IPS-NIHi11 (cell line): ENCODE data around the gene MRPL38.

ENCODE experiments used
- DNase-seq: peaks from one replicate; pipeline ENCODE4 v3.0.0; 2012; ENCODE audit warnings: mixed read lengths, low spot score

The MRPL38 gene

GRCh38 chr17:75904749-75905521 is at the start of gene MRPL38:
TSS of gene MRPL38 (minus strand) at chr17:75904884. CDS start at chr17:75904875, 9 bp downstream.
- peak; percentile 99 for DNase-seq

GRCh38 chr17:75950855-75951554 is 46.3 kb upstream of the MRPL38 start:
- no peak for DNase-seq

- no peak for DNase-seq
These were observed 45.7 kb upstream of the MRPL38 start for GRCh38 chr17:75950421-75950820.

- no peak for DNase-seq
These were observed 40.5 kb upstream of the MRPL38 start for GRCh38 chr17:75945211-75945610.

- no peak for DNase-seq
These were observed 38.8 kb upstream of the MRPL38 start for GRCh38 chr17:75943491-75943890.

GRCh38 chr17:75942473-75942872 is 37.8 kb upstream of the MRPL38 start:
- DNase-seq: no peak

GRCh38 chr17:75941442-75941819 is 36.7 kb upstream of the MRPL38 start:
- no peak for DNase-seq

- peak; percentile 100 for DNase-seq
These were observed 36.2 kb upstream of the MRPL38 start, which contains the start of gene FBF1 for GRCh38 chr17:75940727-75941441. TSS of gene FBF1 (minus strand) at chr17:75941042. CDS start at chr17:75938149, 2,893 bp downstream.

GRCh38 chr17:75937652-75938051 is 33.0 kb upstream of the MRPL38 start:
- no peak for DNase-seq

- DNase-seq: no peak
These were observed 29.1 kb upstream of the MRPL38 start for GRCh38 chr17:75933808-75934207.

GRCh38 chr17:75932852-75933251 is 28.2 kb upstream of the MRPL38 start:
- no peak for DNase-seq

- no peak for DNase-seq
These were observed 26.4 kb upstream of the MRPL38 start for GRCh38 chr17:75931062-75931461.

GRCh38 chr17:75927286-75927922 is 22.7 kb upstream of the MRPL38 start:
- DNase-seq: peak; percentile 88

- no peak for DNase-seq
These were observed 21.8 kb upstream of the MRPL38 start for GRCh38 chr17:75926456-75926855.

- DNase-seq: no peak
These were observed 21.2 kb upstream of the MRPL38 start for GRCh38 chr17:75925912-75926311.

GRCh38 chr17:75925103-75925502 is 20.4 kb upstream of the MRPL38 start:
- no peak for DNase-seq

GRCh38 chr17:75922963-75923874 is 18.5 kb upstream of the MRPL38 start:
- no peak for DNase-seq

GRCh38 chr17:75922173-75922961 is 17.7 kb upstream of the MRPL38 start:
- DNase-seq: no peak

GRCh38 chr17:75921596-75921995 is 16.9 kb upstream of the MRPL38 start:
- DNase-seq: no peak

- DNase-seq: no peak
These were observed 15.4 kb upstream of the MRPL38 start for GRCh38 chr17:75920045-75920560.
